Activated gamma-delta T cell (primary cell): Measurements from ENCODE around the gene PPT2.

ENCODE experiments used
- DNase-seq: peaks from one replicate; lab custom pipeline; 2025; lab: John Stamatoyannopoulos, UW

PPT2 gene

GRCh38 chr6:32151863-32152768 is 1.8 kb upstream of the PPT2 start, which contains the start of gene PRRT1:
Gene PRRT1 (minus strand): TSS chr6:32151939. CDS start chr6:32151827, 112 bp downstream.
- no peak for DNase-seq

GRCh38 chr6:32152769-32153563 is 975 bp upstream of the PPT2 start:
- DNase-seq = no peak

GRCh38 chr6:32154514-32155161 is 697 bp downstream of the PPT2 start:
- DNase-seq = no peak

DNA sequence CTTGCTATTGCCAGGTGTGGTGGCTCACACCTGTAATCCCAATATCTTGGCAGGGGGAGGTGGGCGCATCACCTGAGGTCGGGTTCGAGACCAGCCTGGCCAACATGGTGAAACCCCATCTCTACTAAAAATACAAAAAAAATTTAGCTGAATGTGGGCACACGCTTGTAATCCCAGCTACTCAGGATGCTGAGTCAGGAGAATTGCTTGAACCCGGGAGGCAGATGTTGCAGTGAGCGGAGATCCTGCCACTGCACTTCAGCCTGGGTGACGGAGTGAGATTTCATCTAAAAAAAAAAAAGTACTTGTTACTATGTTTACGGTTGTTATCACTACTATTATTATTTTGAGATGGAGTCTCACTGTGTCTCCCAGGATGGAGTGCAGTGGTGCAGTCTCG is 3.0 kb downstream of the PPT2 start:
- no peak for DNase-seq

- DNase-seq = no peak
These were observed 4.1 kb downstream of the PPT2 start for GRCh38 chr6:32158052-32158451.

- DNase-seq = no peak
These were observed 9.8 kb downstream of the PPT2 start for GRCh38 chr6:32163559-32164258.

DNA sequence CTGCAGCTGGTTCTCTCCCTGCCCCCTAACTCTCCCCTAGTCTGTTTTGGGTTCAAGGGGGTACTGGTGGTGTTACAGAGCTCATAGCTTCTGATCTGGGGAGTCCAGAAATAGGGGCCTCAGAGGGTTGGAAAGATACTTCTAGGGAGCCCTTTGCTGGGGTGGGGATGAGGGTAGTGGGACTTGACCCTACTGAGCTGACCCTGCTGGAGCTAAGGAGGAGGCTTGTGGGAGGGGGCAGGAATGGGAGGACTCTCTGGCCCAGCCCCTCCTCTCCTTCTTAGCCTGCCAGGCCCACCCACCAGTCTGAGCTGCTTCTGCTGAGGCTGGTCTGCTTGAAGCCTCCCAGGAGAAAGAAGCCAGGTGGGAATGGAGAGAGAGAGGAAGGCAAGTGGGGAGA is 10.4 kb downstream of the PPT2 start, which contains the start of gene EGFL8:
EGFL8 (plus strand) TSS at position 301 of the 400 bp plus-strand sequence. CDS start 1,571 bp downstream, outside the sequence.
- no peak for DNase-seq

DNA sequence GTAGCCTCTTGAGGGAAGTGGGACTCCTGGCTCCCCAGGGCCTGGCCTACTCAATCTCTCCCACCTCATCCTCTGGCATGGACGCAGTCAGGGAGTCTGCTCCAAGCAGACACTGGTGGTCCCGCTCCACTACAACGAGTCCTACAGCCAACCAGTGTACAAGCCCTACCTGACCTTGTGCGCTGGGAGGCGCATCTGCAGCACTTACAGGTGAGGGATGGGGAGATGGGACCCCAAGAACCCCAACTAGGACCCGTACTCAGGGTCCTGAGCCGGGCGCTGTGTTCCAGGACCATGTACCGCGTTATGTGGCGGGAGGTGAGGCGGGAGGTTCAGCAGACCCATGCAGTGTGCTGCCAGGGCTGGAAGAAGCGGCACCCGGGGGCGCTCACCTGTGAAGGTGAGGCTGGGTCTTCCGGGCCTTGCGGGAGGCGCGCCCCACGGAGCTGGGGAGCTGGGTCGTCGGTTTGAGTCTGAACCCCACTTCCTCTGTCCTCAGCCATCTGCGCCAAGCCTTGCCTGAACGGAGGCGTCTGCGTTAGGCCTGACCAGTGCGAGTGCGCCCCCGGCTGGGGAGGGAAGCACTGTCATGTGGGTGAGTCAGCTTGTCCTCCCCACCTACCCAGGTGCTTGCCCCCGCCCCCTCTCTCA is 12.6 kb downstream of the PPT2 start:
- no peak for DNase-seq

- no peak for DNase-seq
These were observed 13.3 kb downstream of the PPT2 start for GRCh38 chr6:32167154-32167760.

GRCh38 chr6:32167761-32168262 is 13.9 kb downstream of the PPT2 start:
- DNase-seq = no peak

DNA sequence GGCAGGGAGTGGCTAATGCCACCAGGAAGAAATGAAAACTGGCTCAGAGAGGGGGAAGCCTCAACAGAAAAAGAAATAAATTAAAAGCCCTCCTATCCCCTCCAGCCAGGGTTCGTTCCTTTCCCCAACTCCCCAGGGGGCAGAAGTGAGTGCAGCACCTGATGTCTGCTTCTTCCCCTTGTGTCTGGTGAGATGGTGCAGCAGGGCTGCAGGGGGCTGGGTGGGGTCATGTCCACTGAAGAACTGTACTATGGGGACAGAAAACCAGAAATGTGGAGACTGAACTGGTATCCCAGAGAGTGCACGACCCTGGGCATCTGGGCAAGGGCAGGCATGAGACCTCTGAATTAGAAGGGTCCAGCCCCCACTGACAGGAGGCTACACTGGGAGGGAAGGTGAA is 14.4 kb downstream of the PPT2 start:
- DNase-seq = no peak

DNA sequence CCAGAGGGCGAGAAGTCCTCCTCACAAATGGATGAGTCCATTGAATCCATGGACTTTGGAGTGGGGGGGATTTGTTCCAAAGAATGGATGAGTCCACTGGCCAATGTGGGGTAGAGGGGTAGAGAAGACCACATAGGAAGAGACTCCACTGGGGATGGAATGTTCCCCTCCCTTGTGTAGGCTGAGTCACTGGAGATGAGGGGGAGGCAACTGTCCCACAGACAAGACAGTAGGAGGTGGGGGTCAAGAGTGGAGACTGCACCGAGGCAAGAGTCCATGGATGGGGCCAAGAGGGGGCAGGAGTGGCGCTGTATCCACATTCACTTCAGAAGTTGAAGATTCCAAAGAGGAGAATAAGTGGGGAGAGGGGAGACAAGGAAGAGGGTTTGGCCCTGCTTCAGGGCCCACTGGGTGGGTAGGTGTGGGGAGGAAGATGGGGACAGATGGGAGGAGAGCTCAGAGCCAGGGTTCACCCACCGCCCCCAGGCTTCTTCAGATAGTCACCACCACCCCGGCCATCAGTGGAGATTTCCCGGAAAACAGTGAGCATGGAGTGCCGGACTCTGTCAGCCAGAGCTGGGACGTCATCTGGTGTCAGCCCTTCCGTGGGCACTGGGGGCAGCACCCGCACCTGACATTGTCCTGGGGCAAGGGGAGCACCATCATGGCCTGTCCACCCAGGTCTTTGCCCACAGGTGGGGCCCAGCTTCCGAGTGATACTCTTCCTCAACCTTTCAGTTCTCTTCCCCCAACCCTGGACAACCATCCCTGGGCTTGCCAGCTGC is 15.1 kb downstream of the PPT2 start:
- no peak for DNase-seq

DNA sequence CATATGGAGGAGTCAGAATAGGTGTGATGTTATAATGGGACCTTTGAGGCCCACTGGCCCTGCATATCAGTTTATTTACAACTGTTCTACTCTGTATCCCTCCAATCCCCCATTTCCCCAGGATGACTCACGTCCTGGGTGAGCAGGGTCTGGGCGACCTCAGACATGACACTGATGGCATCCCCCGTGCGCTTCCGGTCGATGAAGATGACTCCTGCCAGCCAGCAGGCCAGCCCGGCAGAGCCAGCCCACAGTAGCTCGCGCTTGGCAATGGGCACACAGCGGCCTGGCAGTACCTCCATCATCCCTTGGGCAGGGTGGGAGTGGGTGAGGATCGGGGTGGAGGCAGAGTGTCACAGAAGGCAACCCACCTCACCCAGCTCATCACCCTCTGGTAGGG is 16.4 kb downstream of the PPT2 start:
- no peak for DNase-seq

DNA sequence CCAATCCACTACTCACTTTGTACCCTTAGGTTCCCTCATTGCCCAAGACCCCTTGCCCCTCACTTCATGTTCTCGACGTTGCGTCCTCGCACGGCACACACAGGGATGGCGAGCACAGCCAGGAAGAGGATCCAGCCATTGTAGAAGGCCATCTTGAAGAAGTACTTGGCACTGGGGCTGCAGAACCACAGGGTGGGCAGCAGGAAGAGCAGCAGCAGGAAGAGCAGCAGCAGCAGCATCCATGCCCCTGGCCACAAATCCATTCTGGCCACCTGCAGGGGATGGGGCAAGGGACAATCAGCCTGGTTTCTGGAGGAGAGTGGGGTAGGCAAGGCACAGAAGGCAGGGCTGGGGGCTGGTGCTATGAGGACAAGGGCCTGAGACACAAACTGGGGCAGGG is 17.3 kb downstream of the PPT2 start:
- no peak for DNase-seq

DNA sequence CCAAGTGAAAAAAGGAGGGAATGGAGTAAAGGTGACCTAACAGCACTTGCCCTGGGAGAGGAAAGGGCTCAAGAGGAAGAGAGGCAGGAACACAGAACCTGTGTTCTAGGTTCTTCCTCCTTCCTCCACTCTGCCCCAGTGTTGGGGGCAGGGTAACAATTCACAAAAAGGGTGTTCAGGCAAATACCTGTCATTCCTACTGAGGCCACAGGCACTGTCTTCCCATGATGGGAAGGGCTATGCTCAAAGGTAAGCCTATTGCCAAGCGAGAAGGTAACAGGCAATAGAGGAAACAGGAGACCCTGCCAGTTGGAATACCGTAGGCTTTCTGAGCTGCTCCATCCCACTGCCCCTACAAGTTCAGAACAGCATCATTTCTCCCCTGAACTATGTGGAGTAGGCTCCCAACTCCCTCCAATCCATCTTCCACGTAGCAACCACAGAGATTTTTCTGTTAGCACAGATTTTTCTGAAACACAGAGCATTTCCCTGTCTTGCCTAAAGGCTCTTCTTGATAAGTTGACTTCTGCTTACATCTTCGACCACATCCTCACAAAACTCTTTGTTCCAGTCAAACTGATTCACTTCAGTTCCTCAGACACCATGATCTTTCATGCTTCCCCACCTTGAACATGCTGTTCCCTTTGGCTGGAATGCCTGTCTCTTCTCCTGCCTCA is 19.2 kb downstream of the PPT2 start:
- DNase-seq = no peak

- no peak for DNase-seq
These were observed 20.5 kb downstream of the PPT2 start for GRCh38 chr6:32174416-32174815.

GRCh38 chr6:32175322-32175710 is 21.4 kb downstream of the PPT2 start:
- DNase-seq = no peak

DNA sequence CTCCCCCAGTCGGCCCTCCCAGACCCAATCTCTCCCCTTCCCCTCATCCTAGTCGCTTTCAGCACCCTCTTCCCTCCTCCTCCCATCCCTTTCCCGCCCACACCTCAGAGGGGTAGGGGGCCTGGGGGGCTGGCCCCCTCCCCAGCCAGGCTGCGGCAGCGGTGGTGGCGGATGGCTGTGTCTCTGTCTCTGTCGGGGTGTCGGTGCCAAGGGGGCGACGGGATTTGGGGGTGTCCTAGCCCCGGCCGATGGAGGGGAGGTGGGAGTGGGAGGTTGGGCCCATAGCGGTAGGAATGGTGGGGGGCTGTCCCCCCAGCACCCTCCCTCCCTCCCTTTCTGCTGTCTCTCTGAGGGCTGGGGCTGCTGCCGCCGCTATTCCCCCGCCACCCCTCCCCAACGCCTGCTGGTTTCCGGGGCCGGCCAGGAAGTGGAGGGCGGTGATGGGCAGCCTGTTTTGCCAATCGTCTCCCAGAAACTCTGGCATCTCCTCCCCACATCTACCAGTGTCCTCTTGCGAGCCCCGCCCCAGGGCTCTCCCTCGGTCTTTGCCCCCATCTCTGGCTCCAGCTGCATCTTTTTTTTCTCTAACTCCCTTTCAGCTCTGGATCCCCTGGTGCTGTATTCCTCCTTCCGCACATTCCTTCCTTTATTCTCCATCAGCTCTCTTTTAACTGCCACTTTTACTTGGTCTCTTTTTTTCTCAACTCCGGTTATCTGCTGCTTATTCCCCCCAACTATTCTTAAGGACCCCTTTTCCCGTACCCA is 22.0 kb downstream of the PPT2 start, which contains the start of gene AGPAT1:
AGPAT1 (minus strand) TSS at position 374 of the 765 bp plus-strand sequence. CDS start 4,588 bp downstream, outside the sequence.
- DNase-seq = peak; percentile 73
